ENCODE data around the gene ASB10.

The ASB10 gene

DNA sequence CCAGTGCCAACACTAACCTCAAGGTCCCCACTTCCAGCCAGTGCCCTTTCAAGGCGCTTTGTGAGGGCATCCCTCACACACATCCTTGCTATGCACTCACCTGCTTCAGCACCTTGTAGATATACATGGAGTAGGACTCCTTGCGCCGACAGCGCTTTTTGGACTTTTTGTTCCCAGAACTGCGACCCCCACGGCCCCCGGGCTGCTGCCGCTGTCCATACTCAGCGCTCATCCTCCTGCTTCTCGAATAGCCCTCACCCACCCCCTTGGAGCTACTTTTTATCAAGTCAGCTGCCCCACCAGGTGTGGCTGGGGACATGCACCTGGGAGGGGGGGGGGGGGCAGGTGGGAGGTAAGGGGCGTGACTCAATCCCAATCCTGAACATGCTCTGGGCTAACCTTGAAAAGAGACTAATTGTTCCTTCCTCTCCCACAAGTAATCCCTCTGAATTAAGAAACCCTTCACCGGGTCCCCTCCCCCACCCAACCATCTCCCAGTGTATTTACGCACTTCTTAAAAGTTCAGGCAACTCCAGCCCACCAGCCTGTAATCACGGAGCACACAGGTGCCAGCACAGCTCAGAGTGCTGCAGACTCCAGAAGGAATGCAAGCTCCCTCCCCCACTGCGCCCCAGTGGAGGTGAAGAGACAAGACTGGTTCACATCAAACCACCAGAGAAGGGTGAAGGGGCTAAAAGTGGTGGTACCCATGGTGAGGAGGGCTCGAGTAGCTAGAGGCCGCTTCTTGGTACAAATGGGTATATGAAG is 23.2 kb upstream of the ASB10 start, which contains the start of gene H2BK1:
Gene H2BK1 (minus strand): TSS at position 402 of the 768 bp plus-strand sequence. CDS start 170 bp downstream, at position 232.
- no peak for DNase-seq

DNA sequence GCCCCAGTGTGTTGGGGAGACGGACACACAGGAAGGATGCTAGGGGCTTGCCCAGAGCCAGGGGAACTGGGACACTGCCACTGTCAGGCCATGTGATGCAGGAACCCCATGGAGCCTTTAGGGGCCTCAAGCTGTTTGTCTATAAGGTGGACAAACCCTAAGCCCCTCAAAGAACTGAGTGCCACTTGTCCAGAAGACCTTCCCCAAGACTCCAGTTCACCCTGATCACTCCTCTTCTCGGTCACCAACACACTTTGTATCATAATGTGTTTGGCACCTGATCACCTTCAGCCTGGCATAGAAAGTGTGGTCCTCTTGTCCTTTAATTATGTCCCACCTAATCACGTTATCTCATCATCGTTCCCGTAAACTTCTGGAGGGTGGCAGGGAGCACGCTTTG is 22.5 kb upstream of the ASB10 start:
- no peak for DNase-seq

- DNase-seq: no peak
Observed at GRCh38 chr7:151208253-151208862, 21.3 kb upstream of the ASB10 start.

DNA sequence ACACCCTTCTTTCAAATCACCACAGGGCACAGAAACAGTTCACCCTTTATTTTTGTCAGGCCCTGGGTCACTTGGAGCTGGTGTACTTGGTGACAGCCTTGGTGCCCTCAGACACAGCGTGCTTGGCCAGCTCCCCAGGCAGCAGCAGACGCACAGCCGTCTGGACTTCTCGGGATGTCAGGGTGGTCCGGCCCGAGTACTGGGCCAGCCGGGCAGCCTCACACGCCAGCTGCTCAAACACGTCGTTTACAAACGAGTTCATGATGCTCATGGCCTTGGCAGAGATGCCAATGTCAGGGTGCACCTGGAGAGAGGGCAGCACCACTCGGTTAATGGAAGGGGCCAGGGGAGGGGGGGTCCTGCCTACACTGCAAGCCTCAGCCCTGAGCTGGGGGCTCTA is 20.8 kb upstream of the ASB10 start:
- no peak for DNase-seq

- DNase-seq: no peak
Observed at GRCh38 chr7:151207315-151207714, 20.3 kb upstream of the ASB10 start.

- DNase-seq: peak; percentile 73
Observed at GRCh38 chr7:151206914-151207313, 19.9 kb upstream of the ASB10 start.

DNA sequence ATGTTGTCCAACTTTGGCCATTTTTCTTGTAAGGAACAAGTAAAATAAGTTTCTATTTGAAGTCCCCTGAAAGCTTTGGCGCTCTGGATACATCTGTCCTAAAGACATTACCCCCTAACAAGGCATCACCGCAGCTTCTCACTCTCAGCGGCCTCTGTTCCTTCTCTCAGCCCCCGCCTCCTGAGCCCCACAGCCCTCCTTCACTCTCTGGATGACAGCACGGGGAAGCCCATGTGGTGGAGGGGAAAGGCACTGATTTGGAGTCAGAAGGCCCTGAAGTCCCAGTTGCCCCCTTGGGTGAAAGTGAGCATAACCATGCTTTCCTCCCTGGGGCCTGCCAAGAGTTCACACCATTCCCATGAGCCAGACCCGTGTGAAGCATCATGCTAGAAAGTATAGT is 18.7 kb upstream of the ASB10 start:
- no peak for DNase-seq

GRCh38 chr7:151204383-151205032 is 17.5 kb upstream of the ASB10 start:
- DNase-seq: no peak

GRCh38 chr7:151202836-151203235 is 15.8 kb upstream of the ASB10 start:
- no peak for DNase-seq

DNA sequence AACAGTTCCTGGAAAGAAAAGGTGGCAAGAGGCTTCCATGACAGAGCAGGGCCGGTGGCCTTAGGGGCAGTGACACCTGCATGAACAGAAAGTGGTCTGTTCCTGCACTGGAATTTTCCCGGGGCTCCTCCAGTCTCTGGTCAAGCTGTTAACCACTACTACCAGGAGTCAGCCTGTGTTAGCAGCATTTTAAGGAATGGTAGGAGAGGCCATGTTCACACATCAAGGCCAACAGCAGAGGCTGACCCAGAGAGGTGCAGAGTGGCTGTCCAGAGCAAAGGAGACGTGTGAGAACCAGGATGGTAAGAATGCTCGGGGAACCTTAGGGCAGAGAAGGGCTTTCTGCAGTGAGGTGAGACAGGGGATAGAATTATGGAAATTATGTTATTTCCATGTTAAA is 14.7 kb upstream of the ASB10 start:
- DNase-seq: no peak

GRCh38 chr7:151201344-151201743 is 14.3 kb upstream of the ASB10 start:
- DNase-seq: no peak

DNA sequence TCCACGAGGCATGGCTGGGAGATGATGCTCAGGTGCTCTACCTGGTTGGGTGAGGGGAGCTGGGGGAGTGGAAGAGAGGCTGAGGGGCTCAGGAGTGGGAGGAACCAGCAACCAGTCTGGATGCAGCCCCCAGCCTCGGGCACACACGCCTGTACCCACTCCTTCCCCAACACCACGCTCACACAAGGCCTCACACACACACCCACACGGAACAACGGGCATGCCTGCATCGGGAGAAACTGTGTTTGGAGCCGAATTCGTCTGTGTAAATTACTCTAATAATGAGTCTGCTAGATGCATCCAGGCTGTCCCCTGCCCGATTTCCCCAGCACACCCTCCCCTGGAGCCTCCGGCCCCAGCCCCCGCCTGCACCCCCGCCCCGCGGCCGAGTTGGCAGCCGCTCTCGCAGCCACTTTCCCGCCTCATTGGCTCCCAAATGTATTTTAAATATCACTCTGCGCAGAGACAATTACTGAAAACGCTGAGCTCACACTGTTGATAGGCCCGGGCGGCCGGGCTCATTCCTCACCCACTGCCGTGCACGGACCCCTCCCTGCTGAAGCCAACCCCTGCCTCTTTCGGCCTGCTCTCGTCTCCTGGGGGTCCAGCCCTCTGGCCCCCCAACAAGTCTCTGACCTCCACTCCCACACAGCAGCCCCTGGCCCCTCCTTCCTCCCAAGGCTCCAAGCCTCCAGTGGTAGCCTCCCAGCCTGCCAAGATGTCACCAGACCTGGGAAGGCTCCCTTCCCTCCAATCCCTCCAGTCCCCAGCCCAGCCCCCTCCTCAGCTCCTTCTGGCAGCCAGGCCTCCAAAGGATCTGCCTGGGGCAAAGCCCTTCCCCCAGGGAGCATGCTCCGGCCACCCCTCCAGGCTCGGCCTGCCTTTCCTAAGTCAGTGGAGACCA is 12.1 kb upstream of the ASB10 start:
- no peak for DNase-seq

GRCh38 chr7:151197932-151198331 is 10.9 kb upstream of the ASB10 start:
- DNase-seq: no peak

DNA sequence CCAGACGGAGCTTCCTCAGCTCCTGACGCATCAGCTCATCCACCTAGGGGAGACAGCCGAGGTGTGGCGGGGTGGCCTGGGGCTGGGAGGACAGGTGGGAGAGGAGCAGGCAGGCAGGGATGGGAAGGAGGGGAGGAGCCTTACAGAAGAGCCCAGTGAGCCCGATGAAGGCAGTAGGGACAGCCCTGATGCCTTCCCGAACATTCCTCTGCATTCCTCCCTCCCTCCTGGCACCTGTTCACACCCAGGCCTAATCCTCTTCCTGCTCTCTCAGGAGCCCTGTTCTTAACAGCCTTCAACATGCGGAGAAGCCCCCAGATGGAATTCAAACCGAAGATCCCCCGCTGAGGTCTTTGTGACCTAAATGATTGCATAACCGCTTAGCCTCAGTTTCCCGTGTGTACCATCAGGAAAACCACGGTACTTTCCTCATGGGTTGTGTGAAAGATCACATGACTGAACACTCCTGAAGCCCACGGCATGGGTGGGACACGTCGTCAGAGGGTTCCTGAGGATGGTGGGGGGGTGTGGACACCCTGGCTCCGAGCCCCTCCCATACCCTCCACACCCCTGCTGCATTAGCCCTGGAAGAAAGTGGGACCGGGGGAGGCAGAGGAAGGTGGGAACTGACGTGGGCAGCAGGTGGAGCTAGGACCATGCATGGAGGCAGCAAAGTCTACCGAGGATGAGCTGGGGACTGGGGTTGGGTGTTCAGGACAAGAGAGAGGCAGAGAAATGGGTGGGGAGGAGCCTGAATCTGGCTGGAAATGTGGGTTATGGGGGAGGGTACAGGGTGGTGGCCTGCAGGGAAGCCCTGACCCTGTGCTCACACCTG is 8.8 kb upstream of the ASB10 start:
- no peak for DNase-seq

DNA sequence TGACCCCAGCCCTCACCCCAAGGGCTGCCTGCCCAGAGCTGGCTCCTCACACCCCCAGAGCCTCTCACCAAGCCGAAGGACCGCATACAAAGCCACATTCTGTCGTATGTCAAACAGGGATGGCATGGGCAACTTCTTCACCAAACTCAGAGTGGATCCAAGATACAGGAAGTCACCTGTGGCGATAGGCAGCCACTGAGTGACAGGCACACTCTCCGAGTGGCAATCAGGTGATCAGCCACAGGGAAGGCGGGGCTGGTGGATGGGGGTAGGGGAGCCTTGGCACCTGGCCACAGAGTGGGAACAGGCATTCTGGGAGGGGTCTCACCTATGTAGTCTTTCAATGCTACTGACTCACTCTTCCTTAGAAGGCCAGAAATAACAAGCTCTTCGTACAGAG is 7.1 kb upstream of the ASB10 start:
- DNase-seq: no peak

GRCh38 chr7:151193203-151193978 is 6.3 kb upstream of the ASB10 start:
- DNase-seq: no peak

DNA sequence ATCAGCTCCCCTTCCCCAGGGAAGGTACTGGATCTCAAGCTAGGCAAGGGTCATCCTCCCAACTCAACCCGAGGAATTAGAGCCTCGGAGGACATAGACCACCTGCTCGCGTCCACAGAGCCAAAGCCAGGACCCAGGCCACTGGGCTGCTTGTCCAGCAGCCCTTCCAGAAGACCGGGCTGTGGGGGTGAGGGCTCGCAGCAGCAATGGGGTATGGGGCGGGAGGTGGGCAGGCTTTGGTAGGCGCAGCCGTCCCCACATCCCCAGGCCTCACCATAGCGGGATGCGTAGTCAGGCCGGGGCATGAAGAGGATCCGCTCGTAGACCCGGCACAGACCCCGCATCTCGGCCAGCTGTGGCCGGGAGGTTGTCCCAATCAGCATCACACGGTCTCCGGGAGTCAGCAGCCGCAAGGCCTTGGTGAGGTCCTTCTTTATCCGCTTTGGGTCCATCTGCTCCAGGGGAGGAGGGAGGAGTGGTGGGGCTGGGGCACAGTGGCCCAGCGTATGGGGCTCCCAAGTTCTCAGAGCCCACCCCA is 5.0 kb upstream of the ASB10 start:
- no peak for DNase-seq

GRCh38 chr7:151191544-151191943 is 4.5 kb upstream of the ASB10 start:
- no peak for DNase-seq

GRCh38 chr7:151189038-151189437 is 2.0 kb upstream of the ASB10 start:
- DNase-seq: no peak

DNA sequence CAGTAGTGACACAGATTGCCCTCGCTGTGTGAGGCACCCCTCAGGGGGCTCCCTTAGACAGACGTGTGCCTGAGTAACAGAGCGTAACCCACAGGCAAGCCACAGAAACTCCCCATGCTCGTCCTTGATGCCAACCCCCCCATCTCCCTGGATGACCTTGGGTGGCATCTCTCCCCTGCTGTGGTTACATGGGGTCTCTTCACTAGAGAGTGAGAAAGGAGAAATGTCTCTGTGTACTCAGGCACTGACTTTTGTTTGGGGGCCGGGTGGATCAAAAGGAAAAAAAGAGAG is 1.1 kb upstream of the ASB10 start:
- no peak for DNase-seq
